ENCODE data around the gene NMT2.

The NMT2 gene

DNA sequence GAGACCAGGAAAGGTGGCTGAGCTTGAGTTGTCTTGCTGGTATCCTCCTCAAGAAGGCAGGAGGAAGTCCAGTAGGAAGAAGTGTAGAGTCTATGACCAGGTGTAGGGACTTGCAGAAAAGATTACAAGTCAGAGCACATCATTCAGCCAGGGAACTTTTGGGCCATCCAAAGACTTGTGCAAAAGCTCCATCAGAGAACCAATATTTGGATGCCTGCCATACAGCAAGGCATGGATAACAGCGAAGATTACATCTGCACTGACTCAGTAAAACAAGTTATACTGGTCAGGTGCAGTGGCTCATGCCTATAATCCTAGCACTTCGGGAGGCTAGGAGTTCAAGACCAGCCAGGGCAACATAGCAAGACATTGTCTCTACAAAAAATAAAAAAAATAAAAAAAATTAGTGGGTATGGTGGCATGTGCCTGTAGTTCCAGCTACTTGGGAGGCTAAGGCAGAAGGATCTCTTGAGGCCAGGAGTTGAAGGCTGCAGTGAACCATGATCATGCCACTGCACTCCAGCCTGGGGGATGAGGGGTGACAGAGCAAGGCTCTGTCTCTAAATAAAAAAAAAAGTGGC, 13.2 kb upstream of the NMT2 start:
- DNase-seq (ENCODE audit: extremely low read depth, low read depth): no peak
- H3K4me3 ChIP-seq (replicated peaks; ENCODE audit: low read depth, low read length): no peak overlapping the region
- TF ChIP-seq, protein P1, sequence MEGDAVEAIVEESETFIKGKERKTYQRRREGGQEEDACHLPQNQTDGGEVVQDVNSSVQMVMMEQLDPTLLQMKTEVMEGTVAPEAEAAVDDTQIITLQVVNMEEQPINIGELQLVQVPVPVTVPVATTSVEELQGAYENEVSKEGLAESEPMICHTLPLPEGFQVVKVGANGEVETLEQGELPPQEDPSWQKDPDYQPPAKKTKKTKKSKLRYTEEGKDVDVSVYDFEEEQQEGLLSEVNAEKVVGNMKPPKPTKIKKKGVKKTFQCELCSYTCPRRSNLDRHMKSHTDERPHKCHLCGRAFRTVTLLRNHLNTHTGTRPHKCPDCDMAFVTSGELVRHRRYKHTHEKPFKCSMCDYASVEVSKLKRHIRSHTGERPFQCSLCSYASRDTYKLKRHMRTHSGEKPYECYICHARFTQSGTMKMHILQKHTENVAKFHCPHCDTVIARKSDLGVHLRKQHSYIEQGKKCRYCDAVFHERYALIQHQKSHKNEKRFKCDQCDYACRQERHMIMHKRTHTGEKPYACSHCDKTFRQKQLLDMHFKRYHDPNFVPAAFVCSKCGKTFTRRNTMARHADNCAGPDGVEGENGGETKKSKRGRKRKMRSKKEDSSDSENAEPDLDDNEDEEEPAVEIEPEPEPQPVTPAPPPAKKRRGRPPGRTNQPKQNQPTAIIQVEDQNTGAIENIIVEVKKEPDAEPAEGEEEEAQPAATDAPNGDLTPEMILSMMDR (IDR thresholded peaks at IDR 0.05; ENCODE audit: low read depth, low read length, missing control alignments): no peak

DNA sequence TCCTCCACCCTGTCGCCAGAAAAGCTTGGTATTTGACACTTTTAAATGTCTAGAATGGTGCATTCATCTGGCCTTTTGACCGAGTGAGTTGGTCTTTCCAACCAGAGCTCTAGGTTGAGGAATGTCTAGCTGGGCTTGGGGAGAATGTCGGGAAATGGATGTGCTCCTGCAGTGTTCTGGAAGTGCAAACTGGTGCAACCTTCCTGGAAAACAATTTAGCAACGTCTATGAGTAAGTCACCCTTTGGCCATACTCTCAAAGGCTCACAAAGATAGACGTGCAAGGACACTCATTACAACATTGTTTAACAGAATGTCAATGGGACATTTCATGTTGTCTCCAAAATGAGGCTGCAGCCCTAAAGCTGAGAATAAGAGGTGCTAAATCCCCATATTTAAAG, 12.2 kb upstream of the NMT2 start:
- no peak overlapping the region for H3K4me3 ChIP-seq (replicated peaks; ENCODE audit: low read depth, low read length)
- DNase-seq (ENCODE audit: extremely low read depth, low read depth): no peak
- TF ChIP-seq, protein P1 (IDR thresholded peaks at IDR 0.05; ENCODE audit: low read depth, low read length, missing control alignments): no peak

DNA sequence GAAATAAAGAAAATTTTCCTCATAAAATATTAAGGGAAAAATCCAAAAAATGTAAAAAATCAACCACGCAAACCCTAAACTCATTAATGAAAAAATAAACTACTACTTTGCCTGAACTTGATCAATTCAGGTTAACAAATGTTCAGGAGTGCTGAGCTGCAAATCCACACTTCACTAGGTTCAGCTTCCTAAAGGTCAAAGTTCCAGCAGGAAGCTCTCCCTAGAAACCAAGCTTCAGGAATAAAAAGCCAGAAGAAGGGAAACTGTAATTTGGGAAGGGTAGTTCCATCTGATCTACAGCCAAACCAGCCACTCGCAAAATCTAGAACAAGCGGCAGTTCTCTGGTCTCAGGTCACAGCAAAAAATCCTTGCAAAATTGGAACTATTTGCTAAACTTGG, 7.8 kb upstream of the NMT2 start:
- TF ChIP-seq, protein P1 (IDR thresholded peaks at IDR 0.05; ENCODE audit: low read depth, low read length, missing control alignments): no peak
- DNase-seq (ENCODE audit: extremely low read depth, low read depth): no peak
- no peak overlapping the region for H3K4me3 ChIP-seq (replicated peaks; ENCODE audit: low read depth, low read length)

DNA sequence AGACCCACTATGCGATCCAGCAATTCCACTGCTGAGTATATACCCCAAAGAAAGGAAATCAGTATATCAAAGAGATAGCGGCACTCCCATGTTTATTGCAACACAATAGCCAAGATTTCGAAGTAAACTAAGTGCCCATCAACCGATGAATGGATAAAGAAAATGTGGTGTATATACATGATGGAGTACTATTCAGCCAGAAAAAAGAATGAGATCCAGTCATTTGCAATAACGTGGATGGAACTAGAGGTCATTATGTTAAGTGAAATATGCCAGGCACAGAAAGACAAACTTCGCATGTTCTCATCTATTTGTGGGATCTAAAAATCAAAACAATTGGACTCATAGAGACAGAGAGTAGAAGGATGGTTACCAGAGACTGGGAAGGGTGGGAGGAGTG, 7.1 kb upstream of the NMT2 start:
- DNase-seq (ENCODE audit: extremely low read depth, low read depth): no peak
- TF ChIP-seq, protein P1 (IDR thresholded peaks at IDR 0.05; ENCODE audit: low read depth, low read length, missing control alignments): no peak

DNA sequence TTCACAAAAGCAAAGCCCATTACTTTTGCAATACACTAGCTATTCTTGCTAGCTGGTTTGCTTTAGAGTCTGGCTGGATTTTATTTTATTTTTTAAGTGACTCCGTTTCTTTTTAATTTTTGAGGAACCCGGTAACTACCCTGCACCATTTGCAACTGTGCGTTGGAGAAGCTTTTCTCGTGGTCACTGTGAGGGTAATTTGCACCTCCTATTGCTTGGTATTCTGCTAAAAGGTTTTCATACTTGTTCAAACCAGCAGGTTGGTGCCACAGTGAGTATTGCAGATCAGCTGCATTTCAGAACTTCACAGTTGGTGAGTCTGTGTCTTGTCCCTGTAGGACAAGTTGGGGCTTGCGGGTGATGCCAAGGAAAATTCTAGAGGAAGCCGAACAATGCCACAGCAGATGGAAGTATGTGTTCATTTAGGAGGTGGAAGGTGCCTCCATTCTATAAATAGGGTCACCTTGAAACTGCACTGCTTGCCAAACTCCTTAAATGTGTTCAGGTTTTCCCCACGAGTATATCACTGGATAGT, 3.9 kb upstream of the NMT2 start:
- TF ChIP-seq, protein P1 (IDR thresholded peaks at IDR 0.05; ENCODE audit: low read depth, low read length, missing control alignments): no peak
- DNase-seq (ENCODE audit: extremely low read depth, low read depth): no peak

More for the DNA sequence above, 7.1 kb upstream of the NMT2 start:
- no peak overlapping the region for H3K4me3 ChIP-seq (replicated peaks; ENCODE audit: low read depth, low read length)

DNA sequence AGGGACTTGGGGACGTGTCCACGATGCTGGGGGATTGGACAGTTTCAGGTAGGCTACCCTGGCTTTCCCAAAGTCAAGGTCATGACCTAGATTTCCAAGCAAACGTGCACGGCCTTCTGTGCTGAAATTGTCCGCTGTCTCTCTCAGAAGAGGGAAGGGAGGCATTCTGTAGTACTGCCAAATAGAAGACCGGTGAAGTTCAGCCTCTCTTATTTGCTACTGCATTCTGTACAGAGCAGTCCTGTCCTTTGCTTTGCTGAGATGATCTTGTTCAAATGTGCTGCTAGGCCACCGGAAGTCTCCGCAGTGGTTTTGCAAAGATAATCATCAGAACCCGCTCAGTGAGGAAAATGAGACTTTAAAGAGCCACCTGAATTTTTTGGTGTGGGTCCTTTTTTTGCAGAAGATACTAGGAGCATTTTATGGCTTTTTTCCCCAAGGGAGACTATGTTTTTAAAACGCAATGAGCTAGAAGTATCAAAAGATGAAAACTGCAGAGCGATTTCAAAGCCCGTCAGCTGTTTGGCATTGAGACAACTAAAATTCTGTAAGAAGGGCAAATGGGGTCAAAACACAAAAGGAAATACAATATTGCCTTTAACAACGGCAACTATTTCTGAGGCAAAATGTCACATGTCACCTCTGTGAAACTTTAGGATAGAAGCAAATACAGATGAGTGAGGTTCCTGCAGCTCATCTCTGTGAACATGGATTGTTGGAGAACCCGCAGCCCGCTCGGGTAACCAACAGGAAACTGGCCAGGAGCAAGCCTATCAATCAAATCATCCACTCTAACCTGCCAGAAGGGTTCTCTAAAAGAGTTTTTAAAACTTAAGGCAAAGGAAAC, 1.3 kb upstream of the NMT2 start:
- TF ChIP-seq, protein P1 (IDR thresholded peaks at IDR 0.05; ENCODE audit: low read depth, low read length, missing control alignments): no peak
- no peak for DNase-seq (ENCODE audit: extremely low read depth, low read depth)
- no peak overlapping the region for H3K4me3 ChIP-seq (replicated peaks; ENCODE audit: low read depth, low read length)

More for the DNA sequence above, 3.9 kb upstream of the NMT2 start:
- H3K4me3 ChIP-seq (replicated peaks; ENCODE audit: low read depth, low read length): no peak overlapping the region
